ENCODE results near the gene RNPS1.

DNA sequence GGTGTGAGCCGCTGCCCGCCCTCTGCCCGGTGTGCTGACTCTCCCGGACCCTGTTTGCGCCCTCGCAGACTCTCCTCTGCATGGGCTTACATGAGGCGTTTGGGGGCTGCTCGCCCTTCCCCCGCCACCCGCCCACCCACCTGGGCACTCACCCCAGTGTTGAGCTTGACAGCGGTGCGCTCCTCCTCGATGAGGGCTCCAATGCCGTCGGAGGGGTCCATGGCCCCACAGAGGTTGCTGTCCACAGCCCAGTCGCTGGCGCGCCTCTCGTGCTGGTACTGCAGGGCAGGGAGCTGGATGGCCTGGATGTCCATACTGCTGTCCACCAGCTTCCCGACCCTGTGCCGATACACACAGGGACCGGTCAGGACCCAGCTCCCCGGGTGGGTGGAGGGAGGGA lies 21.4 kb upstream of the RNPS1 start:
- TF ChIP-seq CTCF (IDR thresholded peaks at IDR 0.05) (no peak), POLR2AphosphoS5 (IDR thresholded peaks at IDR 0.05) (no peak)

All from prostate gland (tissue), 2 donors.